Dermis blood vessel endothelial cell (primary cell): Measurements from ENCODE around the gene OLFM1. TPM values are rescaled to one million over a fixed set of nuclear protein-coding genes. Genes with fewer than 3 reads are reported as not detected.

Source experiments
- total RNA-seq: library from RNA; depleted of rRNA; stranded (reverse); fragments of >200 nt; gene quantifications from 2 replicates; pipeline ENCODE4 v1.2.3, GENCODE V29; 2014

OLFM1 gene
- total RNA-seq, 1 donor from 2014 or later: 17.2 TPM

Other genes with a start within 250 kb of the OLFM1 start
- gene FCN2, start 206.9 kb upstream of the OLFM1 start, total RNA-seq: not detected in 2 replicates
- not detected in 2 replicates for gene FCN1, start 169.8 kb upstream of the OLFM1 start, total RNA-seq